Right lobe of liver (tissue), 6 donors: ENCODE measurements around the gene CDC42EP4. TPM values are rescaled to one million over a fixed set of nuclear protein-coding genes. Genes with fewer than 3 reads are reported as not detected.
A peak's percentile ranks its signal among the peaks of the same experiment; 100 is the strongest.
"Not testable (repeated sequence)": the region's sequence is repeated elsewhere in the genome, so short reads cannot be mapped to it uniquely, and the experiment has no call there.

ENCODE experiments used
- ATAC-seq, 4 donors: fragments of 200-7000 bp; cut with Tn5 transposase; one replicate each; pipeline ENCODE4 v1.9.1; 2020; ENCODE audit warnings: mild to moderate bottlenecking in 4 of 4, moderate library complexity in 4 of 4
- DNase-seq, 3 donors: peaks; one replicate each; pipeline ENCODE4 v3.0.0-alpha.2; 2020
- H3K27ac ChIP-seq, 3 donors: fragments of 200-600 bp; one replicate each; pipeline ENCODE4 v1.8.0; 2022
- H3K27me3 ChIP-seq, 2 donors: fragments of 200-600 bp; one replicate each; pipeline ENCODE4 v1.8.0; 2022
- H3K36me3 ChIP-seq, 4 donors: fragments of 200-600 bp; sonication (generic) in 1 of 4; one replicate each; pipeline versions ENCODE4 v1.5.1 to v1.8.0; 2017 to 2022; ENCODE audit warnings: control low read depth in 1 of 4
- H3K4me1 ChIP-seq, 4 donors: fragments of 200-600 bp; sonication (generic) in 1 of 4; one replicate each; pipeline versions ENCODE4 v1.5.1 to v1.8.0; 2017 to 2022; ENCODE audit warnings: control low read depth in 1 of 4
- H3K4me3 ChIP-seq, 3 donors: fragments of 200-600 bp; one replicate each; pipeline ENCODE4 v1.8.0; 2022
- H3K9me3 ChIP-seq, 4 donors: fragments of 200-600 bp; sonication (generic) in 1 of 4; one replicate each; pipeline versions ENCODE4 v1.5.1 to v1.8.0; 2017 to 2022; ENCODE audit warnings: control low read depth in 1 of 4
- POLR2A ChIP-seq: fragments of 450-650 bp; IDR thresholded peaks from one replicate; pipeline ENCODE4 v1.6.1; 2017; ENCODE audit warnings: antibody characterized with exemption, mild to moderate bottlenecking
- WGBS: methylation state at CpG from one replicate; pipeline ENCODE4 v1.1.6; 2018; ENCODE audit warnings: low coverage, low lambda C conversion rate; ENCODE audit not compliant: insufficient coverage; ENCODE audit errors: missing lambda C conversion rate; 5-methylcytosine and 5-hydroxymethylcytosine counted together
- intact Hi-C, 2 donors: fragments of 100-400 bp; cut with DNase I; formaldehyde crosslinking; loops; one replicate each; pipeline versions ENCODE4 v1.11.2 to v1.14.1; 2022
- total RNA-seq, 6 experiments: library from RNA; depleted of rRNA in 2 of 6; stranded (reverse); fragments of >200 nt in 2 of 6; fragmentation: NEBNext Ultra II Directional in 3 of 6; extraction: Animal tissue kit (Norgen Biotek cat#: 25700) in 3 of 6; gene quantifications; one replicate each; pipeline versions ENCODE4 v1.1.0 to v1.2.4, GENCODE V29; 2016 to 2023
- TF ChIP-seq, protein P1 (sequence below), 4 donors: fragments of 200-600 bp in 3 of 4; fragments of 450-650 bp in 1 of 4; IDR thresholded peaks; one replicate each; pipeline versions ENCODE4 v1.5.1 to v1.8.0; 2016 to 2022; ENCODE audit warnings: antibody characterized with exemption in 4 of 4, mild to moderate bottlenecking in 2 of 4
- donor health status: DM: no; HTN: yes; CAD: no.
- donor health status: DM: no; HTN: no; CAD: no.
- donor health status: DM: no; HTN: no; CAD: no.
- donor health status: DM: no; HTN: yes; CAD: no.
- donor health status: DM: no; HTN: yes; CAD: no.

CDC42EP4 gene
- total RNA-seq, 6 experiments from 2014 or later: 27.5 to 34.9 (median 30.9) TPM

DNA sequence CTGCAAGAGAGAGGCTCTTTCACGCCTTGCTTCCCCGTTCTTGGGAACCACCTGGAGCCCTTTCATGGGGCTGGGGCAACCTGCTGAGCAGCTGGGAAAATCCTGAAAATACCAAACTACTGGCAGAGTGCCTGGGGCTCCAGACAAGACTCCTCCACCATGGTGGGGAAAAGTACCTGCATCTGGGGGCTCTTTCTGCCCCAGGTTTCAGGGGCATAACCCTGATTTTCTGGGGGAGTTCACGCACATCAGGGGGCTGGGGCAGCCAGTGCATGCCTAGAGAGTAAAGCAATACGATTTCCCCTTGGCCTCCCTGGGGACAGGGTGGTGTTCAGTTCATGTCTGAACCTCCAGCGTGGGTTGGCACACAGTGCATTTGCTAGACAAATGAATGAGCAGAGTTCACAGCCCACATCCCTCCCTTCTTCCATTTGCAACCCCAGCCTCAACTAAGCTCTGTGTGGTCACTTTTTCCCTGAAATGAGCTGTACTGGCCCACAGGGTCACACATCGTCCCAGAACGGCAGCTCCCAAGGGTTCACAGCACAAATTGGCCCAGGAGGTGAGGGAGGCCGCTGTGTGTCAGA is 5.2 kb upstream of the CDC42EP4 start:
- no peak overlapping the region for H3K4me3 ChIP-seq
- TF ChIP-seq POLR2A: no peak
- TF ChIP-seq, protein P1, sequence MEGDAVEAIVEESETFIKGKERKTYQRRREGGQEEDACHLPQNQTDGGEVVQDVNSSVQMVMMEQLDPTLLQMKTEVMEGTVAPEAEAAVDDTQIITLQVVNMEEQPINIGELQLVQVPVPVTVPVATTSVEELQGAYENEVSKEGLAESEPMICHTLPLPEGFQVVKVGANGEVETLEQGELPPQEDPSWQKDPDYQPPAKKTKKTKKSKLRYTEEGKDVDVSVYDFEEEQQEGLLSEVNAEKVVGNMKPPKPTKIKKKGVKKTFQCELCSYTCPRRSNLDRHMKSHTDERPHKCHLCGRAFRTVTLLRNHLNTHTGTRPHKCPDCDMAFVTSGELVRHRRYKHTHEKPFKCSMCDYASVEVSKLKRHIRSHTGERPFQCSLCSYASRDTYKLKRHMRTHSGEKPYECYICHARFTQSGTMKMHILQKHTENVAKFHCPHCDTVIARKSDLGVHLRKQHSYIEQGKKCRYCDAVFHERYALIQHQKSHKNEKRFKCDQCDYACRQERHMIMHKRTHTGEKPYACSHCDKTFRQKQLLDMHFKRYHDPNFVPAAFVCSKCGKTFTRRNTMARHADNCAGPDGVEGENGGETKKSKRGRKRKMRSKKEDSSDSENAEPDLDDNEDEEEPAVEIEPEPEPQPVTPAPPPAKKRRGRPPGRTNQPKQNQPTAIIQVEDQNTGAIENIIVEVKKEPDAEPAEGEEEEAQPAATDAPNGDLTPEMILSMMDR (IDR thresholded peaks at IDR 0.05): no peak
- no peaks in the 10 kb centered on the region for H3K36me3 ChIP-seq
- no peak overlapping the region for H3K27ac ChIP-seq
- WGBS: no CpG with 5 or more reads among the region's 8 CpGs
- H3K4me1 ChIP-seq: peaks cover 0 to 6% (median 0%) of the 10 kb centered on the region in 4 donors
- no peak for DNase-seq
- H3K9me3 ChIP-seq: no peaks in the 10 kb centered on the region
- intact Hi-C loops: loop anchor here in 1 of 2 donors (10.0 kb wide), 1 partner anchor 48 kb away; no protein-coding TSS in a partner anchor
- no peaks in the 10 kb centered on the region for H3K27me3 ChIP-seq
- no peak for ATAC-seq

DNA sequence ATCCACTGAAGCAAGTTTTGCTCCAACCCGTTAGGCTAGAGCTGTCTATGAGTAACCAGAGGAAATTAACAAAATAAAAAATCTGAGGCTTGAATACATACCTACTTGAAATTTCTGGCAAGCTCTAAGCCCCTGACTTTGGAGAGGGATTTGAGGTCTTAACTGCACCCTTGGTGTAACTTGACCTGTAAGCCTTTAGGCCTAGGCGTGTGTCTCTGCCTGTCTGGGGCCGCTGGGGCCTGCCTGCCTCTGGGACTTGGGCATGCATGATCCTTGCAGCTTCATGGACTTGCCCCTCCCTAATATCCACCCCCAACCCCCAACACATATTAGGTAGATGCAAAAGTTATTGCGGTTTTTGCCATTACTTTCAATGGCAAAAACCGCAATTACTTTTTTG is 3.7 kb upstream of the CDC42EP4 start:
- H3K4me1 ChIP-seq: peaks cover 0 to 6% (median 0%) of the 10 kb centered on the region in 4 donors
- no peak for TF ChIP-seq POLR2A
- TF ChIP-seq, protein P1 (IDR thresholded peaks at IDR 0.05): no peak
- no peak overlapping the region for H3K4me3 ChIP-seq
- ATAC-seq: no peak
- no peaks in the 10 kb centered on the region for H3K36me3 ChIP-seq
- 31% methylated on average over 3 of the region's 5 CpGs for WGBS
- H3K27ac ChIP-seq: no peak overlapping the region
- no peaks in the 10 kb centered on the region for H3K27me3 ChIP-seq
- H3K9me3 ChIP-seq: no peaks in the 10 kb centered on the region
- no peak for DNase-seq
- intact Hi-C loops: loop anchor here in 1 of 2 donors (10.0 kb wide), 1 partner anchor 49 kb away; no protein-coding TSS in a partner anchor

DNA sequence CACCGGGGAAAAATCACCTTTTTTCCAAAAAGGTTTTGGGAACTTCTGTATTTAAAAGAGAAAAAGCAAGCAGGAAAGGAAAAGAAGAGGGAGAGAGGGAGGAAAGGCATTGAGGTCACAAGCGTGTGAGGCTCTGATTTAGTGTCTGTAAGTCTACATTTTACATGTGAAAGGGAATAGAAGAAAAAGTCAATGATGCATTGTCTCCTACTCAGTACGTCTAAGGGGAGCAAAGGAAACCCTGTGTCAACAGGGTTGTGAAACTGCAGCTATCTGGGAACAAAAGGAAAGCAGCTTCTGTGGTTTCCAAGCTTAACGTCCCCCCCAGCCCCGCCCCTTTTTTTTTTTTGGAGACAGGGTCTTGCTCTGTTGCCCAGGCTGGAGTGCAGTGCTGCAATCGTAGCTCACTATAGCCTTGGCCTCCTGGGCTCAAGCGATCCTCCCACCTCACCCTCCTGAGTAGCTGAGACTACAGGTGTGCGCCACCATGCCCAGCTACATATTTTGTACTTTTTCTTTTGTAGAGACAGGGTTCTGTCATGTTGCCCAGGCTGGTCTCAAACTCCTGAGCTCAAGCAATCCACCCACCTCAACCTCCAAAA is 1.8 kb upstream of the CDC42EP4 start:
- H3K27ac ChIP-seq: no peak overlapping the region
- 74% methylated on average over 8 of the region's 8 CpGs for WGBS
- no peaks in the 10 kb centered on the region for H3K36me3 ChIP-seq
- DNase-seq: no peak
- TF ChIP-seq, protein P1 (IDR thresholded peaks at IDR 0.05): no peak
- no peak for TF ChIP-seq POLR2A
- no peaks in the 10 kb centered on the region for H3K9me3 ChIP-seq
- H3K4me3 ChIP-seq: no peak overlapping the region
- no peak for ATAC-seq
- intact Hi-C loops: loop anchor here in 1 of 2 donors (10.0 kb wide), 1 partner anchor 51 kb away; no protein-coding TSS in a partner anchor
- peaks cover 0 to 14% (median 0%) of the 10 kb centered on the region in 4 donors for H3K4me1 ChIP-seq
- no peaks in the 10 kb centered on the region for H3K27me3 ChIP-seq

DNA sequence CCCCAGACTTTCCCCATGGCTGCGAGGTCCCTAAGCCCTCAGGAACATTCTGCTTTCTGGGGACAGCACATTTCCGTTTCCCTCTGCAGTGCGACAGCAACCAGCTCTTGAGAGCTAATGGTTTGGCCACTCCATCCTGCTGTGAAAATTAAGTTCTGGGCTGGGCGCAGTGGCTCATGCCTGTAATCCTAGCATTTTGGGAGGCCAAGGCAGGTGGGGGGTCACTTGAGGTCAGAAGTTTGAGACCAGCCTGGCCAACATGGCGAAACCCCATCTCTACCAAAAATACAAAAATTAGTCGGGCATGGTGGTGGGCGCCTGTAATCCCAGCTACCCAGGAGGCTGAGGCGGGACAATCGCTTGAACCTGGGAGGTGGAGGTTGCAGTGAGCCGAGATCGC is 1.1 kb upstream of the CDC42EP4 start:
- H3K4me3 ChIP-seq, DNase-seq, ATAC-seq, H3K27me3 ChIP-seq, H3K9me3 ChIP-seq, H3K36me3 ChIP-seq: not testable (repeated sequence)
- Histone ChIP-seq H3K27ac (peak overlapping the region in 2 of 3 donors; percentile 92 to 96), H3K4me1 (peaks cover 0 to 16% (median 0%) of the 10 kb centered on the region in 4 donors)
- intact Hi-C loops: loop anchor here in 1 of 2 donors (10.0 kb wide), 1 partner anchor 52 kb away; no protein-coding TSS in a partner anchor
- WGBS: 82% methylated on average over 3 of the region's 11 CpGs

DNA sequence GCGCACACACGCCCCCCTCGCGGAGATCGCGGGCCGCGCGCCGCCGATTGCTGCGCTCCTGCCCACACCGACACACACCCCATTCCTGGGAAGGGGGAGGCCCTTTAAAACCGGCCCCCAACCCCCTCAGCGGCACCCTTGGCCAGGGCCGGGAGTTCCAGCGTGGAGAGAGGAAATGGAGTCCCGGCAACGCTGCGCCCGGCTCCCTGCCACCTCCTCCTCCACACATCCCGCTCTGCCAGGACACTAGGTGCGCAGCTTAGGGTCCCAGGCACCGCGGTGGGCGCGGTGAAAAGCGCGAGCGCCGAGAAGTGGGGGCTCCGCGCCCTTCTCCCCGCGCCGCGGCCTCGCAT is 397 bp downstream of the CDC42EP4 start:
- Histone ChIP-seq H3K4me3 (peak overlapping the region; percentile 60 to 92 (median 85)), H3K36me3 (no peaks in the 10 kb centered on the region), H3K27ac (peak overlapping the region; percentile 84 to 96 (median 92)), H3K27me3 (no peaks in the 10 kb centered on the region), H3K9me3 (no peaks in the 10 kb centered on the region), H3K4me1 (peaks cover 0 to 30% (median 6%) of the 10 kb centered on the region in 4 donors)
- ATAC-seq (peak; percentile 1 to 8 (median 1)), DNase-seq (peak in 2 of 3 donors; percentile 58 to 74)
- no peak for TF ChIP-seq POLR2A
- TF ChIP-seq, protein P1 (IDR thresholded peaks at IDR 0.05): no peak
- WGBS: 0% methylated on average over 1 of the region's 38 CpGs
- intact Hi-C loops: loop anchor here in 1 of 2 donors (10.0 kb wide), 1 partner anchor 53 kb away; no protein-coding TSS in a partner anchor
